Activated T-helper 1 cell treated with Interleukin-2 at 50 U/mL for 16 hours (primary cell): ENCODE data around the gene SSX4B.
"Not testable (repeated sequence)": the region's sequence is repeated elsewhere in the genome, so short reads cannot be mapped to it uniquely, and the experiment has no call there.

Source experiments
- DNase-seq: peaks from one replicate; pipeline ENCODE4 v3.0.0-alpha.2; 2020; ENCODE audit warnings: low read depth

SSX4B gene, protein sequence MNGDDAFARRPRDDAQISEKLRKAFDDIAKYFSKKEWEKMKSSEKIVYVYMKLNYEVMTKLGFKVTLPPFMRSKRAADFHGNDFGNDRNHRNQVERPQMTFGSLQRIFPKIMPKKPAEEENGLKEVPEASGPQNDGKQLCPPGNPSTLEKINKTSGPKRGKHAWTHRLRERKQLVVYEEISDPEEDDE

GRCh38 chrX:48411860-48412259, at the start of gene SSX4B:
Gene SSX4B, minus strand, starts transcription at chrX:48411960. Its CDS starts 588 bp downstream, at chrX:48411372.
- not testable (repeated sequence) for DNase-seq

DNA sequence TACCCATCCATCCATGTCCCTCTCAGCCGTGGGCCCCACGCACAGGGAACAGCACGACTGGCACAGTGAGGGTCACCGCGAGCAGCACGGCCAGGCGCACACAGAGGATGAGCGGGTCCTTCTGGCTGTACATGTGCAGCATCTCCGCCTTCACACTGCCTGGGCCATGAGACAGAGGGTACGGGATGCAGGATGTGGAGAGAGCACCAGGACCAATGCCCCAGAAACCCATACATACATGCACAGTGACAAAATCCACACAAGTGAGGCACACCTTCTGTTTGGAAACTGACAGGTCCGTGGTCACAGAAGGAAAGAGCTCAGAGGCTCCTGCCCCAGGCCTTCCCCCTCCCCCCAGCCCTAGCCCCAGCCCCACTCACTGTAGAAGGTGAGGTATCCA, 48.8 kb upstream of the SSX4B start:
- DNase-seq = no peak

DNA sequence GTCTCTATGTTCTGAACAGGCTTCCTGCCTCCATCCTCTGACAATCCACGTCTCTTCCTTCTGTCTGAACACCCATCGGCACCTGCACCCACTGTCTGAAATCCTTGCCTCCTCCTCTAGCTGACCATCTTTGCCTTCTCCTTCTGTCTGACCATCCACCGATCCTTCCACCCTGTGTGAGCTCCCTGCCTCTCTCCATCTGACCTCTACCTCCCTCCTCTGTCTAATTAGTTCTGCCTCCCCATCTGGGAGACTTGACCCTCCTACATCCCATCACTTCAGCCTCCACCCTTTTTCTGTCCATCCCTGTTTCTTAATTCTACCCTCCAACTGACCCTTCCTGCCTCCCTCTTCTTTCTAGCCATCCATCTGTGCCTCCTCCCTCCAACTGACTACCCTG, 48.3 kb upstream of the SSX4B start:
- no peak for DNase-seq

- DNase-seq = no peak
Measured at GRCh38 chrX:48459483-48459882, 47.7 kb upstream of the SSX4B start.

DNA sequence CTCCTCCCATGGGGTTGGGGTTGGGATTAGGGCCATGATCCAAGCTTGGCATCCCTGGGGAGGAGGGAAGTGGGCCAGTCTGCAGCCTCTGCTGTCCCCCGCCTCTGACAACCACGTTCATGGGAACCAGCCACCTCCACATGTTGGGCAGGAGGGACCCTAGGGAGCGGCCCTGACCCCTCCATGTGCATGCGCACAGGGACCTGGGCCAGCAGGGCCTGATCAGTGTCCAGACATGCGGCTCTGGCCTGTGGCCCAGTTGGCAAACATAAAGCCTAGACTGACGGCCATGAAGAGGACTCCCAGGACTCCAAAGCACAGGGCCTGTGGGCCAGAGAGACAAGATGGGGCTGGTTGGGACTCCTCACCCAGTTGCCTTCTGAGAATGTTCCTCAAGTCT, 47.0 kb upstream of the SSX4B start:
- DNase-seq = no peak

DNA sequence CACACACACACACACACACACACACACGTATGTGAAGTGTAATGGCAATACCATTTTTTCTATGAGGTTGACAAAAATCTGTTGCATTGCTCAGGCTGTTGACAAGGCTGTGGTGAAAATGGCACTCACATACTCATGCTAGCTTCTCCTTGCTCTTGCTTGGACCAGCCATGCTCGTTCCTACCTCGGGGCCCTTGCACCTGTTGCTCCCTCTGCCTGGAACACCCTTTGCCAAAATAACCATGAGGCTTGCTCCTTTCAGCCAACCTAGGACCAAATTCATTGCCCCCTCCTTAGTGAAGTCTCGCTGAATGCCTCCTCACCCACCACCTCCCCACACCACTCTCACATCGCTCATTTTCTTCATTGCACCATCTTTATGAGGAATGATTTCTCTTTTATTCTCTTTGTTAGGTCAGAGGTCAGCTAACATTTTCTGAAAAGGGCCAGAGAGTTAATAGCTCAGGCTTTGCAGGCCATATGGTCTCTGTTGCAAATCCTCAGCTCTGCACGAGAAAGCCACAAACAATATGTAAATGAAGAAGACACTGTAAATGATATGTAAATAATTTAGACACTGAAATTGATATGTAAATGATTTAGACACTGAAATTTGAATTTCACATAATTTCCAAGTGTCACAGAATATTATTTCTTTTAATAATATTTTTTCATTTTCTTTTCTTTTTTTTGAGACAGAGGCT, 45.0 kb upstream of the SSX4B start:
- no peak for DNase-seq

GRCh38 chrX:48451708-48452107, 39.9 kb upstream of the SSX4B start:
- DNase-seq = no peak

DNA sequence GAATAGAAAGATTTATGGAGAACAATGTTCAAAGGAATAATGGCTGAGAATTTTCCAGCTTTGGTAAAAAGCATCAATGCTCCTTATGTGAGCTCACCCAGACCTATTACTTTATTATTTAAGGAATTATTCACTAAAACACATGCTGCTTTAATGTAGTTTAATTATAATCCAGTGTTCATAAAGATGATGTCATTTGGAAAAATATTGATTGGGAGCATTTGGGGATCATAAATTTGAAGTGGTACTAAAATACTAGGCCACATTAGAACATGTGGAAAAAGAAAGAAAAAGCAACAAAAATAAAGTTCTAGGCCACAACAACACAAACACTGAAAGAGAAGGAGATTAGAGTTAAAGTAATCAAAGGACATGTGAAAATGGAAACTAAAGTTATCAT, 38.3 kb upstream of the SSX4B start:
- no peak for DNase-seq

DNA sequence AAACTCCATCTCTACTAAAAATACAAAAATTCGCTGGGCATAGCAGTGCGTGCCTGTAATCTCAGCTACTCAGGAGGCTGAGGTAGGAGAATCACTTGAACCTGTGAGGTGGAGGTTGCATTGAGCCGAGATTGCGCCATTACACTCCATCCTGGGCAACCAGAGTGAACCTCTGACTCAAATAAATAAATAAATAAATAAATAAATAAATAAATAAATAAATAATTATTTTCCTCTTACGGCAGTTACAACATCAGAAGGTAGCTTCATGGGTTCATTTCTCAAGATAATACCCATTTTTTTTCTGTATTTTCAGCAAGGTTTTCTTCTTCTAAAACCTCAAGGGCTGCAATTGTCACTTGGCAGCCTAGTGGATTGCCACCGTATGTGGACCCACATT, 35.4 kb upstream of the SSX4B start:
- not testable (repeated sequence) for DNase-seq

GRCh38 chrX:48433713-48434112, 22.0 kb upstream of the SSX4B start:
- not testable (repeated sequence) for DNase-seq

- not testable (repeated sequence) for DNase-seq
Measured at GRCh38 chrX:48430166-48430565, 18.4 kb upstream of the SSX4B start.

DNA sequence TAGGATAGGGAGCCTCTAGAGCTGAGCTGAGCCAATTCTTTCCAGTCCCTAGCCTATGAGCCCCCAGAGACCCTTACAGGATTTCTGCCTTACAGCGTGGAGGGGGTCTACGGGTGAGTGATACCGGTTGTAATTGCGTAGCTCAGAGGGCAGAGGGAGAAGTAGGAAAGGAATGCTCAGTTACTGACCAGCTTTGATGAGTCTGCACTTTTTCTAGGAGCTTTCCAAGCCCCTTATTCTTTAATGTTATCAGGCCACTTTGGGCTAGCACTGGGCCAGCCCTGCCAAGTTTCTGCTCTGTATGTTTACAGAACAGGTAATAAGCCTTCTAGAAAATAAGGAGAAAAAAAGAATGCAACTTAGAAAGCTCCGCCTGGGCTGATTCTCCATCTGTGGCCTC, 17.8 kb upstream of the SSX4B start:
- not testable (repeated sequence) for DNase-seq

DNA sequence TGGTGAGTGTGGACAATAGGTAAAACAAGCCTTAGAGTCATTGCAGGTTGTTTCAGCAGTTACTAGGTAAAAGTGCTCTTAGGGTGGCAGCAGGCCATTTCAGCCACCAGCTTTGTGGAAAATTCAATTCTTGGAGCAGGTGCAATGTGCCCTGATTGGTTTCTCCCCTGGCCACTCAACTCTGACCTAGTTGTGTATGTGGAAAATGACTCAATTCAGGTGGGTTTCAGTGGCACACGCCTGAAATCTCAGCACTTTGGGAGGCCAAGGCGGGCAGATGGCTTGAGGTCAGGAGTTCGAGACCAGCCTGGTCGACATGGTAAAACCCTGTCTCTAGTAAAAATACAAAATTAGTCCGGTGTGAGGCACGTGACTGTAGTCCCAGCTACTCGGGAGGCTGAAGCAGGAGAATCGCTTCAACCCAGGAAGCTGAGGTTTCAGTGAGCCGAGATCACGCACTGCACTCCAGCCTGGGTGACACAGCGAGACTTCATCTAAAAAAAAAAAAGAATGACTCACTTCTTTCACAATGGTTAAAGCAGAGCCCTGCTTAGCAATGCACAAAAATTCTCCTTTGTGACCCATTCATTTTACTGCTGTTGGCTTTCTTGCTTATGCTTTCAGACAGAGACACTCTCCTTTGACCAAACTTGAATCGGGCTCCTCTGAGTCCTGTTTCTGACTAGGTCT, 15.4 kb upstream of the SSX4B start:
- not testable (repeated sequence) for DNase-seq

GRCh38 chrX:48397825-48398224, 13.9 kb downstream of the SSX4B start:
- DNase-seq = not testable (repeated sequence)

GRCh38 chrX:48396931-48397330, 14.8 kb downstream of the SSX4B start:
- DNase-seq = not testable (repeated sequence)

DNA sequence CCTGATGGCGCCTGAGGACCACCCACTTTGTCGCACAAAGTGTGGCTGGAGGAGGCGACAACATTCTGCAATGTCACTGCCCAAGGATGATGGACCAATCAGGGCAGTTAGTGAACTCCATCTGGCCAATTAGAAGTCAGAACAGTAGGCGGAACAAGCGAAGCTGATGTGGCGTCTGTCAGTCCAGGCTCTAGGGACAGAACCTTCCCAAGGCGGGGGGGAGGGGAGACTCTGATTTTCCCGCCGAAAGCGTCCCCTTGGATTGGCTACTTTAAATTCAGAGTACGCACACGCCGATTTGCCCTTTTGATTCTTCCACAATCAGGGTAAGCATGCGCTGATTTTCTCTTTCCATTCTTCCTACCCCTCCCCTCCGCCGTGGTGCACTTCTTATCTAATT, 28.5 kb downstream of the SSX4B start, which contains the start of gene SSX4:
TSS of gene SSX4 (plus strand) at position 301 of the 400 bp plus-strand sequence. CDS start 515 bp downstream, outside the sequence.
- DNase-seq = not testable (repeated sequence)

- DNase-seq = not testable (repeated sequence)
Measured at GRCh38 chrX:48370408-48370807, 41.4 kb downstream of the SSX4B start.

DNA sequence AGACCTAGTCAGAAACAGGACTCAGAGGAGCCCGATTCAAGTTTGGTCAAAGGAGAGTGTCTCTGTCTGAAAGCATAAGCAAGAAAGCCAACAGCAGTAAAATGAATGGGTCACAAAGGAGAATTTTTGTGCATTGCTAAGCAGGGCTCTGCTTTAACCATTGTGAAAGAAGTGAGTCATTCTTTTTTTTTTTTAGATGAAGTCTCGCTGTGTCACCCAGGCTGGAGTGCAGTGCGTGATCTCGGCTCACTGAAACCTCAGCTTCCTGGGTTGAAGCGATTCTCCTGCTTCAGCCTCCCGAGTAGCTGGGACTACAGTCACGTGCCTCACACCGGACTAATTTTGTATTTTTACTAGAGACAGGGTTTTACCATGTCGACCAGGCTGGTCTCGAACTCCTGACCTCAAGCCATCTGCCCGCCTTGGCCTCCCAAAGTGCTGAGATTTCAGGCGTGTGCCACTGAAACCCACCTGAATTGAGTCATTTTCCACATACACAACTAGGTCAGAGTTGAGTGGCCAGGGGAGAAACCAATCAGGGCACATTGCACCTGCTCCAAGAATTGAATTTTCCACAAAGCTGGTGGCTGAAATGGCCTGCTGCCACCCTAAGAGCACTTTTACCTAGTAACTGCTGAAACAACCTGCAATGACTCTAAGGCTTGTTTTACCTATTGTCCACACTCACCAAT, 43.9 kb downstream of the SSX4B start:
- DNase-seq = not testable (repeated sequence)

- DNase-seq = not testable (repeated sequence)
Measured at GRCh38 chrX:48359281-48359680, 52.5 kb downstream of the SSX4B start.

GRCh38 chrX:48357681-48358080, 54.1 kb downstream of the SSX4B start:
- DNase-seq = no peak

- not testable (repeated sequence) for DNase-seq
Measured at GRCh38 chrX:48356315-48357094, 55.3 kb downstream of the SSX4B start, which contains the start of gene SSX3. Gene SSX3, minus strand, starts transcription at chrX:48356703. Its CDS starts 1,454 bp downstream, at chrX:48355249.
